WTC11 (cell line): Measurements from ENCODE around the gene STRIP1. TPM values are rescaled to one million over a fixed set of nuclear protein-coding genes. Genes with fewer than 3 reads are reported as not detected.
A peak's percentile ranks its signal among the peaks of the same experiment; 100 is the strongest.
"Not testable (repeated sequence)": the region's sequence is repeated elsewhere in the genome, so short reads cannot be mapped to it uniquely, and the experiment has no call there.

Experiments used
- ATAC-seq: fragments of 200-7000 bp; cut with Tn5 transposase; 2 replicates; pipeline ENCODE4 v1.10.0; 2021; ENCODE audit warnings: mild to moderate bottlenecking, moderate library complexity
- CTCF ChIA-PET: fragments of 300-600 bp; sonication (Branson Sonifier 250); formaldehyde crosslinking; loops from one replicate; lab custom pipeline; 2021; ENCODE audit warnings: antibody characterized with exemption; lab: Charles Lee
- POLR2A ChIA-PET: fragments of 350-600 bp; sonication (Branson Sonifier 250); formaldehyde crosslinking; loops from one replicate; lab custom pipeline; 2021; ENCODE audit warnings: antibody characterized with exemption; lab: Charles Lee
- DNase-seq: peaks from one replicate; pipeline ENCODE4 v3.0.0; 2021; ENCODE audit warnings: low spot score
- H3K27ac Mint-ChIP-seq: 2 replicates; pipeline ENCODE4 v1.8.0; 2021; ENCODE audit warnings: mixed read lengths
- H3K27me3 Mint-ChIP-seq: 2 replicates; pipeline ENCODE4 v1.8.0; 2021; ENCODE audit warnings: low read depth, mild to moderate bottlenecking, moderate library complexity, mixed read lengths
- H3K36me3 Mint-ChIP-seq: 2 replicates; pipeline ENCODE4 v1.8.0; 2021; ENCODE audit warnings: mixed read lengths
- H3K4me1 Mint-ChIP-seq: 2 replicates; pipeline ENCODE4 v1.8.0; 2022; ENCODE audit warnings: mixed read lengths
- H3K4me3 Mint-ChIP-seq: 2 replicates; pipeline ENCODE4 v1.8.0; 2021; ENCODE audit warnings: mild to moderate bottlenecking, moderate library complexity, mixed read lengths
- H3K9me3 Mint-ChIP-seq: 2 replicates; pipeline ENCODE4 v1.8.0; 2021; ENCODE audit warnings: mixed read lengths
- ARID4B ChIP-seq: sonication (generic); formaldehyde crosslinking; IDR thresholded peaks from 2 replicates; pipeline ENCODE4 v1.8.0; 2023; ENCODE audit warnings: missing genetic modification reagents, mild to moderate bottlenecking, borderline replicate concordance
- ATF1 ChIP-seq: sonication (generic); formaldehyde crosslinking; IDR thresholded peaks from 2 replicates; pipeline ENCODE4 v1.8.1; 2023; ENCODE audit warnings: mild to moderate bottlenecking, moderate library complexity, missing genetic modification reagents
- CREM ChIP-seq: sonication (generic); formaldehyde crosslinking; IDR thresholded peaks from 2 replicates; pipeline ENCODE4 v1.8.1; 2022; ENCODE audit warnings: mild to moderate bottlenecking, missing genetic modification reagents, moderate library complexity
- GABPB1 ChIP-seq: sonication (generic); formaldehyde crosslinking; IDR thresholded peaks from 2 replicates; pipeline ENCODE4 v1.8.1; 2023; ENCODE audit warnings: mild to moderate bottlenecking, missing genetic modification reagents
- HMGXB4 ChIP-seq: sonication (generic); formaldehyde crosslinking; IDR thresholded peaks from 2 replicates; pipeline ENCODE4 v1.8.1; 2023; ENCODE audit warnings: mild to moderate bottlenecking, moderate library complexity, missing genetic modification reagents
- IRF1 ChIP-seq: sonication (generic); formaldehyde crosslinking; IDR thresholded peaks from 2 replicates; pipeline ENCODE4 v1.8.0; 2023; ENCODE audit warnings: missing genetic modification reagents
- JUN ChIP-seq: sonication (generic); formaldehyde crosslinking; IDR thresholded peaks from 2 replicates; pipeline ENCODE4 v1.8.0; 2023; ENCODE audit warnings: mild to moderate bottlenecking, missing genetic modification reagents
- MXD4 ChIP-seq: fragments of 250-450 bp; sonication (Bioruptor Pico); IDR thresholded peaks from 2 replicates; pipeline ENCODE4 v1.8.0; 2021; ENCODE audit warnings: mild to moderate bottlenecking, moderate library complexity, borderline replicate concordance
- MYBL2 ChIP-seq: sonication (generic); formaldehyde crosslinking; IDR thresholded peaks from 2 replicates; pipeline ENCODE4 v1.8.1; 2023; ENCODE audit warnings: mild to moderate bottlenecking, moderate library complexity, missing genetic modification reagents
- NR2C2 ChIP-seq: sonication (generic); formaldehyde crosslinking; IDR thresholded peaks from 2 replicates; pipeline ENCODE4 v1.8.0; 2022; ENCODE audit warnings: mild to moderate bottlenecking, missing genetic modification reagents
- SMAD4 ChIP-seq: sonication (generic); formaldehyde crosslinking; IDR thresholded peaks from 2 replicates; pipeline ENCODE4 v1.8.0; 2022; ENCODE audit warnings: mild to moderate bottlenecking, missing genetic modification reagents
- TEAD4 ChIP-seq: sonication (generic); formaldehyde crosslinking; IDR thresholded peaks from 2 replicates; pipeline ENCODE4 v1.8.0; 2022; ENCODE audit warnings: mild to moderate bottlenecking, missing genetic modification reagents
- USF2 ChIP-seq: sonication (generic); formaldehyde crosslinking; IDR thresholded peaks from 2 replicates; pipeline ENCODE4 v1.8.1; 2023; ENCODE audit warnings: mild to moderate bottlenecking, missing genetic modification reagents, moderate library complexity
- ZNF532 ChIP-seq: fragments of 250-450 bp; sonication (Bioruptor Pico); IDR thresholded peaks from 2 replicates; pipeline ENCODE4 v1.9.0; 2021; ENCODE audit warnings: mild to moderate bottlenecking, borderline replicate concordance
- total RNA-seq: library from RNA; stranded (reverse); gene quantifications from 3 replicates; pipeline ENCODE4 v1.2.3, GENCODE V29; 2021
- TF ChIP-seq, protein P1 (sequence below): sonication (generic); formaldehyde crosslinking; conservative IDR thresholded peaks from 2 replicates; pipeline ENCODE4 v1.8.1; 2022; ENCODE audit warnings: mild to moderate bottlenecking, missing genetic modification reagents
- TF ChIP-seq, protein P2 (sequence below): fragments of 250-450 bp; sonication (Bioruptor Pico); IDR thresholded peaks from 2 replicates; pipeline ENCODE4 v1.9.0; 2021; ENCODE audit warnings: mild to moderate bottlenecking

Gene STRIP1
- total RNA-seq, 1 experiment from 2014 or later: 42.8 TPM

GRCh38 chr1:110024613-110025012, 9.8 kb upstream of the STRIP1 start (continued):
- TF ChIP-seq ARID4B (CRISPR knock-in tag): no peak
- TF ChIP-seq USF2: no peak
- TF ChIP-seq SMAD4: no peak
- TF ChIP-seq MXD4: no peak
- no peak for TF ChIP-seq ATF1
- TF ChIP-seq MYBL2 (CRISPR knock-in tag): no peak

DNA sequence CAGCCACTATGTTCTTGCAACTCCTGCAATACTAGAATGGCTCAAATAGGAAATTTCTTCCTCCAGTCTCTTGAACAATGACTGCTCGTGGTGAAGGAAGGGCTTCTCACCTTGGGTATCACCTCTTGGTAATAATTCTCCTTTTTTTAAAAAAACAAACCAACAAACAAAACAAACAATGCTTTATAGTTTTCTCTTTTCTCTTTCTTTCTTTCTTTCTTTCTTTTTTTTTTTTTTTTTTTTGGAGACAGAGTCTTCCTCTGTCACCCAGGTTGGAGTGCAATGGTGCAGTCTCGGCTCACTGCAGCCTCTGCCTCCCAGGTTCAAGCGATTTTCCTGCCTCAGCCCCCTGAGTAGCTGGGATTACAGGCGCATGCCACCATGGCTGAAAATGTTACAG, 3.7 kb upstream of the STRIP1 start:
- Mint-ChIP-seq H3K4me1 (peaks cover 26% of the 10 kb centered on the region), H3K27ac (peak overlapping the region; percentile 76)
- H3K9me3 Mint-ChIP-seq, DNase-seq, H3K27me3 Mint-ChIP-seq, POLR2A ChIA-PET, ATAC-seq, H3K36me3 Mint-ChIP-seq, H3K4me3 Mint-ChIP-seq: not testable (repeated sequence)
- CTCF ChIA-PET: interaction anchor here (0.7 to 2.8 kb wide), 24 partner anchors 9 to 430 kb away, joined by 3 to 20 read pairs (median 6); partner anchors contain the start of gene RBM15

DNA sequence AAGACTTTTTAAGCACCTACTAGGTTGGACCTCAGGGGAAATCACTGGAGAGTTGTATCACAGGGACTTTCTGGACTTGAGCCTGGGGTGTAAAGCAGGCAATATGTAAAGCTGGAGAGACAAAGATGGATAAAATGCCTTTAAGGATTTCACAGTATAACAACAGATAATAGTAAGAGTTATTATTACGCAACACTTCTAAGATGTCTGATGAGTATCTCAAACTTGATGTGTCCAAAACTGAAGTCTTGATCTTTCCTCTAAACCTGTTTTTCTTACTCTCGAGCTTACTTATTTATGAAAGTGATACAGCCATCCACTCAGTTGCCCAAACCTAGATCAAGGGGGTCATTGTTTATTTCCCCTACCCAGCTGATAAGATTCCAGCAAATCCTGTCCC, 2.1 kb upstream of the STRIP1 start:
- H3K4me1 Mint-ChIP-seq: peaks cover 33% of the 10 kb centered on the region
- no peak overlapping the region for H3K27ac Mint-ChIP-seq
- H3K4me3 Mint-ChIP-seq: no peak overlapping the region
- H3K27me3 Mint-ChIP-seq: no peaks in the 10 kb centered on the region
- ATAC-seq (no peak), DNase-seq (no peak)
- 0 out of 2 replicates have a peak, but pooled peaks cover 4% of the 10 kb centered on the region for H3K36me3 Mint-ChIP-seq
- ChIA-PET POLR2A (no interaction called here), CTCF (no interaction called here)
- H3K9me3 Mint-ChIP-seq: 0 out of 2 replicates have a peak, but pooled peaks cover 6% of the 10 kb centered on the region
- TF ChIP-seq HMGXB4 (CRISPR knock-in tag) (no peak), CREM (CRISPR knock-in tag) (no peak), ARID4B (CRISPR knock-in tag) (no peak), GABPB1 (CRISPR knock-in tag) (no peak), IRF1 (CRISPR knock-in tag) (no peak), TEAD4 (CRISPR knock-in tag) (no peak), NR2C2 (CRISPR knock-in tag) (no peak), ZNF532 (CRISPR knock-in tag) (no peak), JUN (CRISPR knock-in tag) (no peak)
- TF ChIP-seq, protein P1, sequence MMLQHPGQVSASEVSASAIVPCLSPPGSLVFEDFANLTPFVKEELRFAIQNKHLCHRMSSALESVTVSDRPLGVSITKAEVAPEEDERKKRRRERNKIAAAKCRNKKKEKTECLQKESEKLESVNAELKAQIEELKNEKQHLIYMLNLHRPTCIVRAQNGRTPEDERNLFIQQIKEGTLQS (CRISPR knock-in tag): no peak
- TF ChIP-seq, protein P2, sequence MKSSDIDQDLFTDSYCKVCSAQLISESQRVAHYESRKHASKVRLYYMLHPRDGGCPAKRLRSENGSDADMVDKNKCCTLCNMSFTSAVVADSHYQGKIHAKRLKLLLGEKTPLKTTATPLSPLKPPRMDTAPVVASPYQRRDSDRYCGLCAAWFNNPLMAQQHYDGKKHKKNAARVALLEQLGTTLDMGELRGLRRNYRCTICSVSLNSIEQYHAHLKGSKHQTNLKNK (CRISPR knock-in tag): no peak
